ENCODE data around the gene ITGB6.

GRCh38 chr2:160077912-160078810 is 121.9 kb downstream of the ITGB6 start:
- no peak for TF ChIP-seq EZH2 (IDR thresholded peaks at IDR 0.05; ENCODE audit: low read length, unreplicated experiment)
- TF ChIP-seq, protein P1, sequence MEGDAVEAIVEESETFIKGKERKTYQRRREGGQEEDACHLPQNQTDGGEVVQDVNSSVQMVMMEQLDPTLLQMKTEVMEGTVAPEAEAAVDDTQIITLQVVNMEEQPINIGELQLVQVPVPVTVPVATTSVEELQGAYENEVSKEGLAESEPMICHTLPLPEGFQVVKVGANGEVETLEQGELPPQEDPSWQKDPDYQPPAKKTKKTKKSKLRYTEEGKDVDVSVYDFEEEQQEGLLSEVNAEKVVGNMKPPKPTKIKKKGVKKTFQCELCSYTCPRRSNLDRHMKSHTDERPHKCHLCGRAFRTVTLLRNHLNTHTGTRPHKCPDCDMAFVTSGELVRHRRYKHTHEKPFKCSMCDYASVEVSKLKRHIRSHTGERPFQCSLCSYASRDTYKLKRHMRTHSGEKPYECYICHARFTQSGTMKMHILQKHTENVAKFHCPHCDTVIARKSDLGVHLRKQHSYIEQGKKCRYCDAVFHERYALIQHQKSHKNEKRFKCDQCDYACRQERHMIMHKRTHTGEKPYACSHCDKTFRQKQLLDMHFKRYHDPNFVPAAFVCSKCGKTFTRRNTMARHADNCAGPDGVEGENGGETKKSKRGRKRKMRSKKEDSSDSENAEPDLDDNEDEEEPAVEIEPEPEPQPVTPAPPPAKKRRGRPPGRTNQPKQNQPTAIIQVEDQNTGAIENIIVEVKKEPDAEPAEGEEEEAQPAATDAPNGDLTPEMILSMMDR (conservative IDR thresholded peaks at IDR 0.05; ENCODE audit: low read depth, low read length) = no peak
